Epithelial cell of esophagus (primary cell): Measurements from ENCODE around the gene PPIF.

Source experiments
- DNase-seq: peaks from one replicate; pipeline ENCODE4 v3.0.0; 2010; ENCODE audit warnings: low read depth
- H3K4me3 ChIP-seq: 2 replicates; pipeline ENCODE4 v1.5.1; 2011; ENCODE audit warnings: mild to moderate bottlenecking, low read length, control low read depth
- TF ChIP-seq, protein P1 (sequence below): IDR thresholded peaks from 2 replicates; pipeline ENCODE4 v1.5.1; 2011; ENCODE audit warnings: low read depth, mild to moderate bottlenecking, low read length, control low read depth, inconsistent platforms; ENCODE audit not compliant: insufficient read depth; ENCODE audit errors: missing control alignments

The PPIF gene

DNA sequence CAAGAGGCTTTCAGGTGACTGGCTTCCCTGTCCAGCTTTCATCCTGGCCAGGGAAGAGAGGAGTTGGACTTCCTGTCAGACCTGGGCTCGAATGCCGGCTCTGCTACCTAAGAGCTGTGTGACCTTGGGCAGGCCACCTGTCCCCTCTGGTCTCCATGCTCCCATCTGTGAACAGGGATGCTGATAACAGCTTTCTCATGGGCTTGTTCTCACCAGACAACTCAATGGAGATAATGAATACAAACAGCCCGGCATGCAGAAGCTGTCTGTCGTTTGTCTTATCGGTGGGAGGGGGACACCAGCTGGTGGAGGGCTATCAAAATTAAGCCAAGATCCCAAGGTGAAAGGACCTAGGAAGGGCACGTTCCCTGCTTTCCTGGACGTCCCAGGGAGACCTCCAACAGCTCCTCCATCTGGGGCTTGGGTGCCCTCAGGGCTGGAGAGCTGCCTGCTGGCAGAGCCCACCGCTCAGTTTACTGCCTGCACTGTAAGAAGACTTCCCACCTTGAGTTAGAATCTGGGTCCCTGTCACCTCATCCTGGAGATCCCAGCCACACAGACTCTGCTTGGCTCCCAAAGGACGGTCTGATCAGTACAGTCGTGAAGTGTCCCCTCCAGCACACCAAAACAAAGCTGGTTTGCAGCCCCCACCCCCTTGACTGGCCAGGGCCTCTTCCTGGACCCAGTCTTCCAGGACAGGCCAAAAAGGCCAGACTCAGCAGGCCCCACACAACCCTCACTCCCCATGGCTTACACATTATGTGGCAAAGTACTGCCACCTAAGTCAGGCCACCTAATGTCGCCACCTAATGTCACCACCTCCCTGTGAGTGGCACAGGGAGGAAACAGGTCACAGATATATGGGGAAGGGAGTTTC, 40.9 kb downstream of the PPIF start:
- H3K4me3 ChIP-seq, result no peak overlapping the region
- DNase-seq, result no peak
- TF ChIP-seq, protein P1, sequence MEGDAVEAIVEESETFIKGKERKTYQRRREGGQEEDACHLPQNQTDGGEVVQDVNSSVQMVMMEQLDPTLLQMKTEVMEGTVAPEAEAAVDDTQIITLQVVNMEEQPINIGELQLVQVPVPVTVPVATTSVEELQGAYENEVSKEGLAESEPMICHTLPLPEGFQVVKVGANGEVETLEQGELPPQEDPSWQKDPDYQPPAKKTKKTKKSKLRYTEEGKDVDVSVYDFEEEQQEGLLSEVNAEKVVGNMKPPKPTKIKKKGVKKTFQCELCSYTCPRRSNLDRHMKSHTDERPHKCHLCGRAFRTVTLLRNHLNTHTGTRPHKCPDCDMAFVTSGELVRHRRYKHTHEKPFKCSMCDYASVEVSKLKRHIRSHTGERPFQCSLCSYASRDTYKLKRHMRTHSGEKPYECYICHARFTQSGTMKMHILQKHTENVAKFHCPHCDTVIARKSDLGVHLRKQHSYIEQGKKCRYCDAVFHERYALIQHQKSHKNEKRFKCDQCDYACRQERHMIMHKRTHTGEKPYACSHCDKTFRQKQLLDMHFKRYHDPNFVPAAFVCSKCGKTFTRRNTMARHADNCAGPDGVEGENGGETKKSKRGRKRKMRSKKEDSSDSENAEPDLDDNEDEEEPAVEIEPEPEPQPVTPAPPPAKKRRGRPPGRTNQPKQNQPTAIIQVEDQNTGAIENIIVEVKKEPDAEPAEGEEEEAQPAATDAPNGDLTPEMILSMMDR, result no peak

DNA sequence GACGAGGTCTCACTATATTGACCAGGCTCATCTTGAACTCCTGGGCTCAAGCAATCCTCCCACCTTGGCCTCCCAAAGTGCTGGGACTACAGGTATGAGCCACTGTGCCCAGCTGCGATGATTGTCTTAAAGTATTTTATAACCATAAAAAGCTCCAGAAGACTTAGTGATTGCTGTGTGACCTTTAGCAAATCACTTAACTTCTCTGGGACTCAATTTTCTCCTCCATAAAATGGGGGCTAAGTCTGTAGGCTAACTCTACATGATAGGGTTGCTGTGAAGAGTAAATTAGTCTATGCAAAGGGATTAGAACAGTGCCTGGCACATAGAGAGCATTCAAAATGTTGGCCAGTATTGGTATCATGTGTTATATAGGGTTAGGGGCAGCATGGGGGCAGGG, 42.8 kb downstream of the PPIF start:
- TF ChIP-seq, protein P1, result no peak
- DNase-seq, result no peak
- H3K4me3 ChIP-seq, result no peak overlapping the region

DNA sequence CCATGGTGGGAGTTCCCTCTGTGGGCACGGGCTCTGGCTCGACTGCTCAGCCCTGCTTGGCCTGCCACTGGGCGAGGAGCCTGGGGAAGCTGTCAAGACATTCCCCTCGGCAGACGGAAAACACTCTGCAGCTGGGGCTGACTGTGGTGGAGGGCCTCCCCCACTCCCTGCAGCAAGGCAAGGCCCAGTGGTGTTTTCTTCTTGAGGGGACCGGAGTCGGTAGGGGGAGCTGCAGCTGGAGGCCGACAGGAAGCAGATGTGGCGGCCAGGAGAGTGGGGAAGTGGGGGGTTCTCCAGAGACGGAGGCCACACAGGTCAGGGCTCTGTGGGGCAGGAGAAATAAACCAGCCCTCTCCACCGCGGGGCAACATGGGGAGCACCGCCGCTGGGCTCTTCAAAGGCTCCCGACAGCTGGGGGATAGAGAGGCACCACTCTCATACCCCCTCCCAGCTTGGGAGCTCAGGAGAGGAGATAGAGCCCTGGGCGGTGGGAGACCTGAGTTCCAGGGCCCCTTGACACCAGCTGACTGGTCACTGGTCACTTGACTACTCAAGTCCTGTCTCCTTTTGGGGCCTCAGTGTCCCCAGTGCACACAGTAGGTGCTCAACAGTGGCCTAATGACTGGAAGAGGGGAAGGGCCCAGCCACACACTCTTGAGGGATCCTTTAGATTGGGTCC, 43.4 kb downstream of the PPIF start:
- TF ChIP-seq, protein P1, result no peak
- no peak overlapping the region for H3K4me3 ChIP-seq
- DNase-seq, result no peak

DNA sequence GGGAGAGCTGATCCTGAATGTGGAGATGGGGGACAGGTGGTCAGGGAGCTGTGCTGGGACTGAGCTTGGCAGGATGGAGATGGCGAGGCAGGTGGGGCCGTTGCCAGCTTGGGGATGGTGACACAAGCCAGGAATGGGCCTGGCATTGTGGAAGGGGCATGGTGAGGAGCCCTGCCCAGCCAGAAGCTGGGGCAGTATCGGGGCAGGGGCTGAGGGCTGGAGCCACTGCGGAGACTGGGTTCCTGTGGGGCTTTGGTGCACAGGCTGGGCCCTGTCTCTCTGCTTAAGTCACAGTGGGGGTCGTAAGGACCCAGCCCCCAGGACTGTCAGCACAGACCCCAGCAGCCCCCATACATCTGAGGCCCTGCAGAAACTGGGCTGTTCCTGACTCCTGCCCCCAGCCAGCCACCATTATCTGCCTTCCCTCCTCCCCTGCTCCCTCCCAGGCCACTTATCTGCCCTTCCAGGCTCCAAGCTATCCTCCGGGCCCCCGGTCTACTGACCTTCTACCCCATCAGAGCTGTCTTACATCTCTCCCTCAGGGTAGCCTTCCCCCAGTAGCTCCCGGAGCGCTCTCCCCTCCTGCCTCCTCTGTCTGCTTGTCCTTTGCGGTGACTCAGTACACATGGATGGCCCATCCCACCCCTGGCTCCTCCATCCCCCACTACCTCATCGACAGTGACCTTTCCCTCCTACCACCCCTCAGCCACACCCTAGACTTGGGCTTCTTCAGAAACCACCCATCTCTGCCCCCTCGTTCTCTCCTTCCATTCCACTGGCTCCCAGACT, 44.2 kb downstream of the PPIF start:
- DNase-seq, result no peak
- no peak overlapping the region for H3K4me3 ChIP-seq
- TF ChIP-seq, protein P1, result no peak

DNA sequence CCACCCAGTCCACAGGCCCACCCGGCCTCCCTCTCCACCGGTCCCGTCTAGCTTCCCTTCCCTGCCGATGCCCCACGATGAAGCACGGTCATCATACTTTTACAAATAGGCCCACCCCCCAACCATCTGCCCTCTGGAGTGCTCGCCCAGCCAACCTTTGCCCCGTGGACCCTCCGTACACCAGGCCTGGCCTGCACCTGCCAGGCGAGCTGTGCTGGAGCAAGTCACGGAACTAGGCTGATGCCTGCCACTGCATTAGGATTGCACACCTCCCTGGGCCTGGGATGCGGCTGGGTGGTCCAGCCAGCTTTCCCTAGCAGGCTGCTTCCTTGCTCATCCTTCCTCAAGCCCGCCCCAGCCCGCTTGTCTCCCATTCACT, 44.7 kb downstream of the PPIF start:
- no peak for DNase-seq
- TF ChIP-seq, protein P1, result no peak
- H3K4me3 ChIP-seq, result no peak overlapping the region

DNA sequence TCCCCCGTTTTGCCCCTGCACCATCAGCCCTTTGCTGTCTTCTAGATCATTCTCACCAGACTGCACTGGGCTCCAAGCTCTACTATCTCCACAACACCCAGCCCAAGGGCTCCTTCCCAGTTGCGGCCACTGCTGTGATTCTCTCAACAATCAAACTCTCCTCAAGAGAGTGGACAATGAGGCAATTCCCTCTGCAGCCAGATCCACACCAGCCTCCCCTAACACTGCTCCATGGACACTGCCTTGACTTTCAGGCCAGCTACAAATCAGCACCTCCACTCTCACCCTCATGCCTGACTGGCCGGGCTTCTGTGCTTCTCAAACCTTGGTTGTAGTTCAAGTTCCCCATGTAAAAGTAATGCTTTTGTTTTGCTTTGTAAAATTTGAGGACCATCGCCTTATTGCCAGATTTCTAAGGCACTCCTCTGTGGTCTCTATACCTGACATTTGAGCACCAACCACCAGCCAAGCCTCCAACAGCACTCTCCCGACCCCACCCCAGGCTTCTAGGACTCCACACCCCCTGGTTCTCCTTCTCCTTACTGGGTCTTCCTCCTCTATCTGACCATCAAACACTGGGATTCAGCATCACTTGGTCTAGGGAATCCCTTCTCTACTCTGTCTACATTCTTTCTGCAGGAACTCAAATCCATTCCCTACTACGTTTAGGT, 45.4 kb downstream of the PPIF start:
- TF ChIP-seq, protein P1, result no peak
- DNase-seq, result no peak
- H3K4me3 ChIP-seq, result no peak overlapping the region
